ENCODE measurements around the gene GPR151.

Gene GPR151

DNA sequence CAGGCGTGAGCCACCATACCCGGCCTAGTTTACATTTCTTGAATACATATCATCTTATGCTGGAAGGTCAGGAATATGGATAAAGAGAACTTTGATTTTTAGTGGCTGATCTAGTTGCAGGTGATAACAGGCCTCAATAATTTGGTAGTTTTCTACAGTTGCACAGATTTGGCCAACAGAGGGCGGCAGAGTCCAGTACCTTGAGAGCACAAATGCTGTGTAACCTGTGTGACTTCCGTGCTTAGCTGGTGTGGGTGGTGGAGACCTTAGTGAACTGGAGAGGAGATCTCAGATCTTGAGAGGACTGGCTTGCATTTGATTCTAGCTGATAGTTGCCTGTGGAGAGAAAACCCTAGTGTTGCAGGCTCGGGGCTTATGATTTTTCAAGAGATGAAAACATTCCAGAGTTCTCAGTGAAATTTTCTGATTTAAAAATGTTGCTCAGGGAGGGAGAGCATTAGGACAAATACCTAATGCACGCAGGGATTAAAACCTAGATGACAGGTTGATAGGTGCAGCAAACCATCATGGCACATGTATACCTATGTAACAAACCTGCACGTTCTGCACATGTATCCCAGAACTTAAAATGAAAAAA is 17.4 kb upstream of the GPR151 start:
- no peaks in the 10 kb centered on the region for H3K9me3 ChIP-seq (ENCODE audit: control insufficient read depth, low read length)
- H3K27ac ChIP-seq: no peak overlapping the region
- H3K79me2 ChIP-seq: no peaks in the 10 kb centered on the region
- H3K36me3 ChIP-seq (ENCODE audit: control insufficient read depth, insufficient read depth, low read length): no peaks in the 10 kb centered on the region
- H3K4me3 ChIP-seq (ENCODE audit: low read depth, low read length): no peak overlapping the region
- TF ChIP-seq, protein P1, sequence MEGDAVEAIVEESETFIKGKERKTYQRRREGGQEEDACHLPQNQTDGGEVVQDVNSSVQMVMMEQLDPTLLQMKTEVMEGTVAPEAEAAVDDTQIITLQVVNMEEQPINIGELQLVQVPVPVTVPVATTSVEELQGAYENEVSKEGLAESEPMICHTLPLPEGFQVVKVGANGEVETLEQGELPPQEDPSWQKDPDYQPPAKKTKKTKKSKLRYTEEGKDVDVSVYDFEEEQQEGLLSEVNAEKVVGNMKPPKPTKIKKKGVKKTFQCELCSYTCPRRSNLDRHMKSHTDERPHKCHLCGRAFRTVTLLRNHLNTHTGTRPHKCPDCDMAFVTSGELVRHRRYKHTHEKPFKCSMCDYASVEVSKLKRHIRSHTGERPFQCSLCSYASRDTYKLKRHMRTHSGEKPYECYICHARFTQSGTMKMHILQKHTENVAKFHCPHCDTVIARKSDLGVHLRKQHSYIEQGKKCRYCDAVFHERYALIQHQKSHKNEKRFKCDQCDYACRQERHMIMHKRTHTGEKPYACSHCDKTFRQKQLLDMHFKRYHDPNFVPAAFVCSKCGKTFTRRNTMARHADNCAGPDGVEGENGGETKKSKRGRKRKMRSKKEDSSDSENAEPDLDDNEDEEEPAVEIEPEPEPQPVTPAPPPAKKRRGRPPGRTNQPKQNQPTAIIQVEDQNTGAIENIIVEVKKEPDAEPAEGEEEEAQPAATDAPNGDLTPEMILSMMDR (IDR thresholded peaks at IDR 0.05): peak; percentile 75
- H3K4me2 ChIP-seq (ENCODE audit: low read length): no peak overlapping the region
- H2AFZ ChIP-seq: peak overlapping the region; percentile 63
- no peaks in the 10 kb centered on the region for H3K27me3 ChIP-seq (ENCODE audit: control insufficient read depth, insufficient read depth, low read length)
- no peak overlapping the region for H3K9ac ChIP-seq
- no peaks in the 10 kb centered on the region for H3K4me1 ChIP-seq

DNA sequence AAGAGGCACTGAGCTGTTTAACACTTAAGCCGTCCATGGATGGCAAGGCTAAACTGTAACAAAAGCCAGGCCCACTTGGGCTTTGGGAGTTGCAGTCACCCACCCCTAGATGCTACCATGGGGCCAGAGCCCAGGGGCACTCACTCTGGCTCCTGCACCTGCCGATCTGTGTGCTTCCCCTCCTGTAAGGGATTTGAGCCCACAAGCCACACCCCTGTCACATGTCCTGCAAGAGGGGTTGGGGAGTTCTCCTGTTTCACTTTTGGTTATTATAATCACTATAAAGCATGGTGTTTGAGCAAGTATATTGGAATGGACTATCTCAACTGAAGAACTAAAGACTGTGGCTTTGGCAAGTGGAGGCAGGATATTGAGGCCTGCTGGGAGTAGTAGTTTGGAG is 14.0 kb upstream of the GPR151 start:
- no peaks in the 10 kb centered on the region for H3K36me3 ChIP-seq (ENCODE audit: control insufficient read depth, insufficient read depth, low read length)
- H3K4me3 ChIP-seq (ENCODE audit: low read depth, low read length): no peak overlapping the region
- no peak overlapping the region for H3K27ac ChIP-seq
- no peaks in the 10 kb centered on the region for H3K79me2 ChIP-seq
- TF ChIP-seq, protein P1 (IDR thresholded peaks at IDR 0.05): no peak
- H3K4me1 ChIP-seq: no peaks in the 10 kb centered on the region
- no peaks in the 10 kb centered on the region for H3K9me3 ChIP-seq (ENCODE audit: control insufficient read depth, low read length)
- no peak overlapping the region for H3K4me2 ChIP-seq (ENCODE audit: low read length)
- no peak overlapping the region for H2AFZ ChIP-seq
- no peaks in the 10 kb centered on the region for H3K27me3 ChIP-seq (ENCODE audit: control insufficient read depth, insufficient read depth, low read length)
- H3K9ac ChIP-seq: no peak overlapping the region

DNA sequence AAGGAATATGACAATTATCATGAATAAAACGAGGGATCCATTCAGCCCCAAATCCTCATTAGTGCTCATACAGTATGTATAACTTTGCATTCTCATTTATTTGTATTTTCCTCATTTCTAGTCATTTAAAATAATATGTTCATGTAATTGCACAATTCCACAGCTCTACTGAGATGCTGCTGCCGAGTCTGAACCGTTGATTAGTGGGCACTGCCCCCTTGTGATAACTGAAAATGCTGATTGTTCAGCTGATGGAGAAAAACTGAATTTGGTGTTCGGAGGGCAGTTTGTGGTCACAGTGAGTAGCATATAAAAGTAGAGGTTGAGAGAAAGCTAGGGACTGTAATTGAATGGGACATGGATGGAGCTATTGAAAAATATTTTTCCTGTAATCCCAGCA is 12.2 kb upstream of the GPR151 start:
- Histone ChIP-seq H3K4me1 (no peaks in the 10 kb centered on the region), H3K36me3 (ENCODE audit: control insufficient read depth, insufficient read depth, low read length) (no peaks in the 10 kb centered on the region), H3K4me3 (ENCODE audit: low read depth, low read length) (no peak overlapping the region), H3K9ac (no peak overlapping the region), H2AFZ (no peak overlapping the region), H3K9me3 (ENCODE audit: control insufficient read depth, low read length) (no peaks in the 10 kb centered on the region), H3K27ac (no peak overlapping the region), H3K27me3 (ENCODE audit: control insufficient read depth, insufficient read depth, low read length) (no peaks in the 10 kb centered on the region), H3K4me2 (ENCODE audit: low read length) (no peak overlapping the region), H3K79me2 (no peaks in the 10 kb centered on the region)
- TF ChIP-seq, protein P1 (IDR thresholded peaks at IDR 0.05): no peak

DNA sequence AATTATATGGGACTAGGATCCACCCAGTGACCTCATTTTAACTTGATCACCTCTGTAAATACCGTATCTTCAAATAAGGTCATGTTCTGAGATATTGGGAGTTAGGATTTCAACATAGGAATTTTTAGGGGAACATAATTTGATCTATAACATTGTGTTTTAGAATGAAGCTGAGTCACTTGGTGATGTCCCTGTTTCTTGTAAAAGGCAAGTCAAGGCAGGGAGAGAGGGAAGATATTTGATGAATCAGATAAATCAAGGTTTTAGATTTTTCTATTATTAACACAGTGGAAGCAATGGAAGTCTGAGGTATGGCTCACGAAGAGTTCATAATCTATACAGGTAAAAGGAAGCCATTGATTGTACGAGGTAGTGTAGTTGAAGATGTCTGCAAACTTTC is 11.8 kb upstream of the GPR151 start:
- H3K27me3 ChIP-seq (ENCODE audit: control insufficient read depth, insufficient read depth, low read length): no peaks in the 10 kb centered on the region
- H3K36me3 ChIP-seq (ENCODE audit: control insufficient read depth, insufficient read depth, low read length): no peaks in the 10 kb centered on the region
- no peak overlapping the region for H3K9ac ChIP-seq
- H3K27ac ChIP-seq: no peak overlapping the region
- TF ChIP-seq, protein P1 (IDR thresholded peaks at IDR 0.05): no peak
- H3K9me3 ChIP-seq (ENCODE audit: control insufficient read depth, low read length): no peaks in the 10 kb centered on the region
- no peak overlapping the region for H3K4me3 ChIP-seq (ENCODE audit: low read depth, low read length)
- H3K4me1 ChIP-seq: no peaks in the 10 kb centered on the region
- H3K79me2 ChIP-seq: no peaks in the 10 kb centered on the region
- no peak overlapping the region for H2AFZ ChIP-seq
- H3K4me2 ChIP-seq (ENCODE audit: low read length): no peak overlapping the region

DNA sequence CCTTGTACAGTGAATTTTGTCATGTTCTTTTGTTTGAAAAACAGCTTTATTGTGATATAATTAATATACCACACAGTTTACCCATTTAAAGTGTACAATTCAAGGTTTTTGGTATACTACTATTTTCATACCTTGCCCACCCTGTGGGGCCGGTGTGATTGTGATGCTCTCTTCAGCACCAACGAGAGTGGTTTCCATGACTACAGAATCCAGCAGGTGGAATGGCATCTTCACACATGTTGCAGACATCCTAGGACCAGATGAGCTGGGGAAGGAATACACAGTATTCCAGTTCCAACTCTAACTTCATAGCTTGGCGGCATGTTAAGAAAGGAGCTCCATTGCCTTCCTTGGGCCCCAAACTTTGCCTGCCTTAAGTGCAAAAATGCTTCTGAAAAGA is 7.7 kb upstream of the GPR151 start:
- Histone ChIP-seq H3K9ac (no peak overlapping the region), H3K9me3 (ENCODE audit: control insufficient read depth, low read length) (no peaks in the 10 kb centered on the region), H3K27me3 (ENCODE audit: control insufficient read depth, insufficient read depth, low read length) (no peaks in the 10 kb centered on the region), H2AFZ (no peak overlapping the region), H3K4me2 (ENCODE audit: low read length) (no peak overlapping the region), H3K4me1 (no peaks in the 10 kb centered on the region), H3K79me2 (no peaks in the 10 kb centered on the region), H3K4me3 (ENCODE audit: low read depth, low read length) (no peak overlapping the region), H3K27ac (no peak overlapping the region), H3K36me3 (ENCODE audit: control insufficient read depth, insufficient read depth, low read length) (no peaks in the 10 kb centered on the region)
- TF ChIP-seq, protein P1 (IDR thresholded peaks at IDR 0.05): no peak
